ENCODE data around the gene UBE3A. TPM values are rescaled to one million over a fixed set of nuclear protein-coding genes. Genes with fewer than 3 reads are reported as not detected.

The UBE3A gene
- total RNA-seq, 1 experiment from 2014 or later = 104 TPM

- no peak for TF ChIP-seq ZBTB33 (IDR thresholded peaks at IDR 0.05; ENCODE audit: extremely low read depth, insufficient replicate concordance, low read length)
- TF ChIP-seq CBX3 (IDR thresholded peaks at IDR 0.05; ENCODE audit: low read depth) = no peak
- TF ChIP-seq CEBPB (IDR thresholded peaks at IDR 0.05; ENCODE audit: low read depth) = no peak
- TF ChIP-seq, protein P1, sequence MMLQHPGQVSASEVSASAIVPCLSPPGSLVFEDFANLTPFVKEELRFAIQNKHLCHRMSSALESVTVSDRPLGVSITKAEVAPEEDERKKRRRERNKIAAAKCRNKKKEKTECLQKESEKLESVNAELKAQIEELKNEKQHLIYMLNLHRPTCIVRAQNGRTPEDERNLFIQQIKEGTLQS (IDR thresholded peaks at IDR 0.05) = no peak
- no peak for TF ChIP-seq RAD21 (IDR thresholded peaks at IDR 0.05; ENCODE audit: low read depth)
- no peak for TF ChIP-seq TCF7L2 (IDR thresholded peaks at IDR 0.05; ENCODE audit: borderline replicate concordance, extremely low read depth, insufficient read depth, insufficient read length)
- no peak for TF ChIP-seq ZNF274 (IDR thresholded peaks at IDR 0.05; ENCODE audit: low read depth, low read length)
- no peak for TF ChIP-seq EGR1 (IDR thresholded peaks at IDR 0.05; ENCODE audit: low read depth)
- no peak for TF ChIP-seq FOSL1 (IDR thresholded peaks at IDR 0.05; ENCODE audit: low read depth)
- TF ChIP-seq SP1 (IDR thresholded peaks at IDR 0.05; ENCODE audit: low read depth) = no peak
- TF ChIP-seq SIN3A (IDR thresholded peaks at IDR 0.05; ENCODE audit: low read depth) = no peak
- no peak for TF ChIP-seq MAX (IDR thresholded peaks at IDR 0.05)
- TF ChIP-seq SRF (IDR thresholded peaks at IDR 0.05; ENCODE audit: low read depth) = no peak
- TF ChIP-seq, protein P2, sequence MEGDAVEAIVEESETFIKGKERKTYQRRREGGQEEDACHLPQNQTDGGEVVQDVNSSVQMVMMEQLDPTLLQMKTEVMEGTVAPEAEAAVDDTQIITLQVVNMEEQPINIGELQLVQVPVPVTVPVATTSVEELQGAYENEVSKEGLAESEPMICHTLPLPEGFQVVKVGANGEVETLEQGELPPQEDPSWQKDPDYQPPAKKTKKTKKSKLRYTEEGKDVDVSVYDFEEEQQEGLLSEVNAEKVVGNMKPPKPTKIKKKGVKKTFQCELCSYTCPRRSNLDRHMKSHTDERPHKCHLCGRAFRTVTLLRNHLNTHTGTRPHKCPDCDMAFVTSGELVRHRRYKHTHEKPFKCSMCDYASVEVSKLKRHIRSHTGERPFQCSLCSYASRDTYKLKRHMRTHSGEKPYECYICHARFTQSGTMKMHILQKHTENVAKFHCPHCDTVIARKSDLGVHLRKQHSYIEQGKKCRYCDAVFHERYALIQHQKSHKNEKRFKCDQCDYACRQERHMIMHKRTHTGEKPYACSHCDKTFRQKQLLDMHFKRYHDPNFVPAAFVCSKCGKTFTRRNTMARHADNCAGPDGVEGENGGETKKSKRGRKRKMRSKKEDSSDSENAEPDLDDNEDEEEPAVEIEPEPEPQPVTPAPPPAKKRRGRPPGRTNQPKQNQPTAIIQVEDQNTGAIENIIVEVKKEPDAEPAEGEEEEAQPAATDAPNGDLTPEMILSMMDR (IDR thresholded peaks at IDR 0.05 in 2 of 3, conservative IDR thresholded peaks at IDR 0.05 in 1 of 3; ENCODE audit: borderline replicate concordance in 1 of 3, insufficient read depth in 1 of 3, low read depth in 2 of 3, low read length in 2 of 3) = no peak
- TF ChIP-seq JUND (IDR thresholded peaks at IDR 0.05) = no peak
- no peak for TF ChIP-seq EZH2phosphoT487 (IDR thresholded peaks at IDR 0.05; ENCODE audit: borderline replicate concordance)
- no peaks in the 10 kb centered on the region for H3K36me3 ChIP-seq (ENCODE audit: control insufficient read depth in 1 of 2, insufficient read depth in 2 of 2, low read length in 2 of 2)
- intact Hi-C loops (cut with micrococcal nuclease) = no loop called here
- ATAC-seq (no peak), DNase-seq (ENCODE audit: low read depth, low spot score) (no peak)
- no peaks in the 10 kb centered on the region for H3K9me2 ChIP-seq (ENCODE audit: insufficient read depth)
- no peaks in the 10 kb centered on the region for H3K27me3 ChIP-seq (ENCODE audit: insufficient read depth, low read length)
- H4K20me1 ChIP-seq (ENCODE audit: insufficient read depth) = no peaks in the 10 kb centered on the region
- no TSS peak for BruUV-seq (replicated peaks)
- H3K9me3 ChIP-seq (ENCODE audit: control insufficient read depth in 1 of 2, insufficient read depth in 1 of 2, low read depth in 1 of 2, low read length in 2 of 2) = no peaks in the 10 kb centered on the region
- POLR2A ChIA-PET = no interaction called here
- no peak overlapping the region for H3K4me3 ChIP-seq (replicated peaks in 1 of 2; ENCODE audit: low read depth in 1 of 2, low read length in 2 of 2)
- CTCF ChIA-PET = no interaction called here
- H3K27ac ChIP-seq (ENCODE audit: low read depth, low read length) = no peak overlapping the region
- H3K4me1 ChIP-seq (ENCODE audit: control insufficient read depth in 1 of 2, insufficient read depth in 2 of 2, low read length in 2 of 2) = no peaks in the 10 kb centered on the region
- no peak overlapping the region for H2AFZ ChIP-seq (ENCODE audit: low read depth, low read length, poor library complexity, severe bottlenecking)
- RAD21 ChIA-PET (ENCODE audit: low non-redundant PET in 1 of 2, low total read pairs in 2 of 2, uncharacterized antibody in 2 of 2, unreplicated experiment in 2 of 2) = no interaction called here
- no peaks in the 10 kb centered on the region for H3K79me2 ChIP-seq (ENCODE audit: insufficient read depth, low read length)
- no peak overlapping the region for H3K9ac ChIP-seq (ENCODE audit: low read length)
- H3K4me2 ChIP-seq (ENCODE audit: low read length) = no peak overlapping the region
Measured at GRCh38 chr15:25327686-25328085, 111.1 kb downstream of the UBE3A start.
